GM18519 (cell line): ENCODE measurements around the gene ENO2.

Experiments used
- ATAC-seq: cut with Tn5 transposase; IDR thresholded peaks from one replicate; pipeline ENCODE4 v1.9.1; 2021; ENCODE audit warnings: mild to moderate bottlenecking, moderate library complexity; ENCODE audit not compliant: unreplicated experiment, low FRiP score

ENO2 gene

DNA sequence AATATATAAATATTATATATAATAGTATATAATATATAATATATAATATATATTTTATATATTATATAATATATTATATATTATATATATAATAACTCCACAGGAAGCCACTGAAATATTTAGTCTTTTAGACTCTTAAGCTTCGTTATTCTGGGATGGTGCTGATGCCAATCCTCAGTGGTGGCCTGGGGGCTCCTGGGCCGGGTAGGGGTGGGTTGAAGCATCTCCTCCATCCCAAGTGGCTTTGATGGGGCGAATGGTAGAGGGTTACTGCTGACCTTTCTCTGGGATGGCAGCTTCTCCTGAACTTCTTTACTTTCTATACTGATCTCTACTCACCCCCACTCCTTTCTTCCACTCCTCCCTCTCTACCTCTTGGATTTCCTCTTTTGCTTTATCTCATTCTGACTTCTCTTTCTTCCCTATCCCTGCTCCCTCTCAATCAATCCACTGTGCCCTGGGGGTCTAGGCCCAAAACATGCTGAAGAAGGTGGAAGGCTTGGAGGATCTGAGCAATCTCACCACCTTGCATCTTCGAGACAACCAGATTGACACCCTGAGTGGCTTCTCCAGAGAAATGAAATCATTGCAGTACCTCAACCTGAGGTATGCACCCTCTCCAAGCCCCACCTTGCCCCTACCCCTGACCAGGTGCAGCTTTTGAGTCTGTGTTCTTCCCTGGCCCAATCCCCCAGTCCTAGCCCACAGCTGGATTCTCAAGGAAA is 4.8 kb upstream of the ENO2 start:
- no peak for ATAC-seq

DNA sequence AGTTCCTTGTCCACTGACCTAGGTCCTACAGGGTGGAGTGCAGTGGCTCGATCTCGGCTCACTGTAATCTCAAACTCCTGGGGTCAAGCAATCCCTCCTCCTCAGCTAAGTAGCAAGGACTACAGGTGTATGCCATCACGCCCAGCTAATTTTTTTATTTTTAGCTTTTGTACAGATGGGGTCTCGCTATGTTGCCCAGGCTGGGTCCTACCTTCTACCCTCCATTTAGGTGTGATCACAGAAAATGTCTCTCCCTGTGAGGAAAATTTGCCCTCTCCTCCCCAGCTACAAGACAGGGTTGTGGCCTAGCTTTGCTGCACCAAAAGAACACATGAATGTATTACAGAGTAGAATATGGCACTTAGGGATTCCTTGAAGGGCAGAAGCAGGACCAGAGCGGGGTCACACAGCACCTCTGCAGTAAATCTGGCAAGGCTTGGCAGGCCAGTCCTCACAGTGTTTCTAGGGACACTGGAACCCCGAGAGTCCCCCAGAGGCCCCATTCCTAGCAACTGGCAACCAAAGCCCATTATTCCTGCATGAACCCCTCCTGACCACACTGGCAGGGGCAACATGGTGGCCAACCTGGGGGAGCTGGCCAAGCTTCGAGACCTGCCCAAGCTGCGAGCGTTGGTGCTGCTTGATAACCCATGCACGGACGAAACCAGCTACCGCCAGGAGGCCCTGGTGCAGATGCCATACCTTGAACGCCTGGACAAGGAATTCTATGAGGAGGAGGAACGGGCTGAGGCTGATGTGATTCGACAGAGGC is 2.0 kb upstream of the ENO2 start:
- ATAC-seq = no peak

DNA sequence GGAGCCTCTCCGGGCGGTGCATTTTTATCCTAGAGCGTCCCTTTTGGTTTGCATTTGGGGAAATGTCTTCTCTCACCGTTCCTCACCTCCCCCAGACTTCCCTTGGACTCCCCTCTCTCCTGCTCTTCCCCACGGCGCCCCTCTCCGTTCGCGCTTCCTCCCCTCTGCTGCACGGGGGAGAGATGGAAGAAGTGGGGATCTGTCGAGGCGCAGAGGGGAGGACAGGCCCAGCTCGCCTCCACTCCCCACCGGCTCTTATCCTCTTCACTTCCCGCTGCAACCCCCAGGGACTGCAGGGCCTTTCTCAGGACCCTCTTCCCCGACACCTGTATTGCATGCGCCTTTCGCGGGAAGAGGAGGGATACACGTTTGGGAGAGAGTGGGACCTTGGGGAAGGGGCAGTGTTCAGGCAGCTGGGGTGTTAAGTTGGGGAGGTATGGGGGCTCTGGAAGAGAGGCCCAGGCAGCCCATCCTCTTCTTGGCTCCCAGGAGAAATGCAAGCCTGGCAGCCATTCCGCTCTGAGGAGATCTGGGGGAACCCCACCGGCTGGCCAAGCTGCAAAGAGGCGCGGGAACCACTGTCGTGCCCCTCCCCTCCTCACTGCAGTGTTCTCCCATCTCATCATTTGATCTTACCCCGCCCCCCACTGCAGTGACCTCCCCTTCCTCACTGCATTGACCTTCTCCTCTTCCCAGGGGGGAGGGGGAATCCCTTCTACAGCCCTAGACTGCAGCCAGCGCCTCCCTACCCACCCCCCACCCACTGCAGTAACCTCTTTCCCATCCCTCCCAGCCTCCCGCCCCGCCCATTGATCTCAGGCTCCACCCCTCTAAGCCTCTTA is 788 bp downstream of the ENO2 start:
- no peak for ATAC-seq

DNA sequence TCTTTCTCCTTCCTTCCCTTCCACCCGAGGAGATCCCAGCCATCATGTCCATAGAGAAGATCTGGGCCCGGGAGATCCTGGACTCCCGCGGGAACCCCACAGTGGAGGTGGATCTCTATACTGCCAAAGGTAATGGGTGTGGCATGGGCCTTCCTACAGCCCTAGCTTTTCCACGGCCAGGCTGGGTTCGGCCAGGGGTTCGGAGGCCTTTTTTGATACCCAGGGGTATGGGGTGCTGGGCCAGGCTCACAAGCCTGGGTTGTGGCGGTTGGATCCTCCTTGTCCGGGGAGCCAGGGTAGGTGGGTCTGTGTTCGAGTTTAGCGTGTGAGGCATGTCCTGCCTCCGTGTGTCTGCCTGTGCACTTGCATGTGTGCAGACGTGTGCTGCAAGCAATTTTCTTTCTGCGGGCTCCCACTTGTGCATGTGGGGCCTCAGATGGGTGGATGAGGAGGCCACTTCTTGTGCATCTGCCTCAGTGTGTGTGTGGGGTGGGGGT is 1.5 kb downstream of the ENO2 start:
- no peak for ATAC-seq

DNA sequence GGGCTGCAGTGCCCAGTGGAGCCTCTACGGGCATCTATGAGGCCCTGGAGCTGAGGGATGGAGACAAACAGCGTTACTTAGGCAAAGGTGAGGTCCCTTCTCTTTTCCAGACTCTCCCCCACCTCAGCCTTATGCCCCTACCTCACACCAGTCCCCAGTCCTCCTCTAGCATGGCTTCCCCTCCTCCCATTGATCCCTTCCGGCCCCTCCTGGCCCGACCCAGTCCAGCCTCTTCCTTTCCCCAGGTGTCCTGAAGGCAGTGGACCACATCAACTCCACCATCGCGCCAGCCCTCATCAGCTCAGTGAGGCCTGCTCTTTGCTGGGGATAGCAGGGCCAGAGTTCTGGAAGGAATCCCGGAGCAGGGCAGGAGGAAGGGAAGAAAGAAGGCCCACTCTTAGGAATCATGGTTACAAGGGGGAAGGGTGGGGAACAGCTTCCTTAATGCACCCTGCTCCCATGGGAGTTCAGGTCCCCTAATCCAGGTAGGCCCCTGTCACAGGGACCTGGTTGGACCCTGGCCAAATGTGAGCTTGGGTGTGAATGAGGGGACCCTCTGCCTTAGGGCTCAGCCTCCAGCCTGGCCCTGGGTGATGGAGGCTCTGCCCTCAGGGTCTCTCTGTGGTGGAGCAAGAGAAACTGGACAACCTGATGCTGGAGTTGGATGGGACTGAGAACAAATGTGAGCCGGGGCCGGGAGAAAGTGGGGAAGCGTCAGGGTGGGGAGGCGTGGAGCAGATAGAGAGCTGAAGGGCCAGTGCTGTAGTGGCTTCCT is 2.2 kb downstream of the ENO2 start:
- no peak for ATAC-seq

DNA sequence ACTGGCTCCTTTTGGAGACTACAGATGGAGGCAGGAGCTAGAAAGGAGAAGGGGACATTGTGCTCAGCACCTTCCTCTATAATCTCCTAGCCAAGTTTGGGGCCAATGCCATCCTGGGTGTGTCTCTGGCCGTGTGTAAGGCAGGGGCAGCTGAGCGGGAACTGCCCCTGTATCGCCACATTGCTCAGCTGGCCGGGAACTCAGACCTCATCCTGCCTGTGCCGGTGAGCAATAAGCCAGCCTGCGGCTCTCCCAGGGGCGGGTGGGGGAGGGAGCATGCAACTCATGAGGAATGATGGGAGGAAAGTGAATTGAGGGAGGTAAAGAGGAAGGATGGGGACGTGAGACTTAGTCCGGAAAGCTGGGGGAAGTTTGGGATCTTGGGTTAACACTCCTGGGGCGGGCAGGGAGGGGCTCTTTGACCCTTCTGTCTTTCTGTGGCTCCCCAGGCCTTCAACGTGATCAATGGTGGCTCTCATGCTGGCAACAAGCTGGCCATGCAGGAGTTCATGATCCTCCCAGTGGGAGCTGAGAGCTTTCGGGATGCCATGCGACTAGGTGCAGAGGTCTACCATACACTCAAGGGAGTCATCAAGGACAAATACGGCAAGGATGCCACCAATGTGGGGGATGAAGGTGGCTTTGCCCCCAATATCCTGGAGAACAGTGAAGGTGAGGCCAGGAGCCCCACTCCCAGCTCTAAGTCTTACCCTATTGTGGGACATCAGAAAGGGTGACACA is 3.3 kb downstream of the ENO2 start:
- ATAC-seq = no peak

DNA sequence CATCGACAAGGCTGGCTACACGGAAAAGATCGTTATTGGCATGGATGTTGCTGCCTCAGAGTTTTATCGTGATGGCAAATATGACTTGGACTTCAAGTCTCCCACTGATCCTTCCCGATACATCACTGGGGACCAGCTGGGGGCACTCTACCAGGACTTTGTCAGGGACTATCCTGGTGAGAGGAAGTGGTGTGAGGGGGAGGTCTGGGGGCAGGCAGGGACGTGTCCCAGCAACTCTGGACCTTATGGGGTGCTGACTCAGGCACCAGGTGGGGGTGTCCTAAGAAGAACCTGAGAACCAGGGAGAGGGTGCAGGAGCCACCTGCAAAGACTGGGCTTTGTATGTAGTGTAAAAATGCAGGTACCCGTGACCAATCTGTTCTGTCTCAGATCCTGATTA is 5.2 kb downstream of the ENO2 start:
- no peak for ATAC-seq

DNA sequence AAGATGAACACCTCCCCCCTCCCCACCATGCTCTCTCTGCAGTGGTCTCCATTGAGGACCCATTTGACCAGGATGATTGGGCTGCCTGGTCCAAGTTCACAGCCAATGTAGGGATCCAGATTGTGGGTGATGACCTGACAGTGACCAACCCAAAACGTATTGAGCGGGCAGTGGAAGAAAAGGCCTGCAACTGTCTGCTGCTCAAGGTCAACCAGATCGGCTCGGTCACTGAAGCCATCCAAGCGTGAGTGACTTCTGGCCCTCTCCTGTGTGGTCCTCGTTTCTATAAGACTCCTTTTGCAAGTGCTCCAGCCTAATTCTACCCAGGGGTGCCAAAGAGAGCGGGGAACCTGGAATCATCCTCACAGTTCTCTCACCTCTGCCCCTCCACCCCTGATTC is 7.2 kb downstream of the ENO2 start:
- ATAC-seq = no peak

DNA sequence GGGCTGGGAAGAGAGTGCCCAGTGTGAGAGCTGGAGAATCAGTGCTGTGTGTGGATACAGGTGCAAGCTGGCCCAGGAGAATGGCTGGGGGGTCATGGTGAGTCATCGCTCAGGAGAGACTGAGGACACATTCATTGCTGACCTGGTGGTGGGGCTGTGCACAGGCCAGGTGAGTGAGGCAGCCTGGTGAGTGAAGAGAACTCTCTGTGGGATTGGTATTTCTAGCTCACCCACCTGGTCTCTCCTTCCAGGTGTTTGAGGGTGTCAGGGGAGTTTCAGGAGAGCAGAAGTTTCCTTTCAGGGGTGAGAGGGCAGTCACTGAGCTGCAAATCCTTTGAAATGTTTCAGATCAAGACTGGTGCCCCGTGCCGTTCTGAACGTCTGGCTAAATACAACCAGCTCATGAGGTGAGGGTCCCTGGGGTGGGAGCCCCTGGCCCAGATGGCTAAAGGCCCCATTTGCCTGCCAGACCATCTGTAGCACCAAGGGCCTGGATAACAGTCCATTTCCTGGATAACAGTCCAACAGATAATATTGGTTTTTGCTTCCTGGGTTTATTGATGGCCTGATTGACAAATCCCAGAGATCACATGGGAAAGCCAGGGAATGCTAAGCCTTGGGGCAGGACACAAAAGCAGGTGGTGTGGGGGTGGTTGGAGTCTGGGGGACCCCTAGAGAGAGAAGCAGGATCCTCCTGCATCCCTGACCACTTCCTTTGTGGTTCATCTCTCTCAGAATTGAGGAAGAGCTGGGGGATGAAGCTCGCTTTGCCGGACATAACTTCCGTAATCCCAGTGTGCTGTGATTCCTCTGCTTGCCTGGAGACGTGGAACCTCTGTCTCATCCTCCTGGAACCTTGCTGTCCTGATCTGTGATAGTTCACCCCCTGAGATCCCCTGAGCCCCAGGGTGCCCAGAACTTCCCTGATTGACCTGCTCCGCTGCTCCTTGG is 7.9 kb downstream of the ENO2 start:
- no peak for ATAC-seq

DNA sequence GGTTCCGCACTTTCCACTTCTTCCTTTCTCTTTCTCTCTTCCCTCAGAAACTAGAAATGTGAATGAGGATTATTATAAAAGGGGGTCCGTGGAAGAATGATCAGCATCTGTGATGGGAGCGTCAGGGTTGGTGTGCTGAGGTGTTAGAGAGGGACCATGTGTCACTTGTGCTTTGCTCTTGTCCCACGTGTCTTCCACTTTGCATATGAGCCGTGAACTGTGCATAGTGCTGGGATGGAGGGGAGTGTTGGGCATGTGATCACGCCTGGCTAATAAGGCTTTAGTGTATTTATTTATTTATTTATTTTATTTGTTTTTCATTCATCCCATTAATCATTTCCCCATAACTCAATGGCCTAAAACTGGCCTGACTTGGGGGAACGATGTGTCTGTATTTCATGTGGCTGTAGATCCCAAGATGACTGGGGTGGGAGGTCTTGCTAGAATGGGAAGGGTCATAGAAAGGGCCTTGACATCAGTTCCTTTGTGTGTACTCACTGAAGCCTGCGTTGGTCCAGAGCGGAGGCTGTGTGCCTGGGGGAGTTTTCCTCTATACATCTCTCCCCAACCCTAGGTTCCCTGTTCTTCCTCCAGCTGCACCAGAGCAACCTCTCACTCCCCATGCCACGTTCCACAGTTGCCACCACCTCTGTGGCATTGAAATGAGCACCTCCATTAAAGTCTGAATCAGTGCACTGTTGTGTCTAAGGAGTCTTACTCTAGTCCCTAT is 8.8 kb downstream of the ENO2 start:
- no peak for ATAC-seq

DNA sequence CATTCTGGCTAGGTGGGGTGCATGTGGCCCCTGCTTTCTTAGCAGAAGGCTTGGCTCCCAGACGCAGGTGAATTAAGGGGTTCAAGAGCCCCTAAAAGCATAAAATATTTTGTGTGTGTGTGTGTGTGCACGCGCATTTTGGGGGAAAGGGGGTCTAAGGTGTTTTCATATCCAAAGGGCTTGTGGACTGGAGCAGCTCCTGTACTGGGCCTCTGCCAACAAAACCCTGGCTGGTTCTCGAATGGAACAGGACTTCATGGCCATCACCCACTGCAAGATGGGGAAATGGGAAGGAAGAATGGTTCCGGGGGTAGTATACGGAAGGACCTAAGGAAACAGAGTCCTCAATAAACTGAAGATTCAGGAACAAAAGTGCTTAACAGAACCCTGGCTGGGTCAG is 9.5 kb downstream of the ENO2 start:
- no peak for ATAC-seq

DNA sequence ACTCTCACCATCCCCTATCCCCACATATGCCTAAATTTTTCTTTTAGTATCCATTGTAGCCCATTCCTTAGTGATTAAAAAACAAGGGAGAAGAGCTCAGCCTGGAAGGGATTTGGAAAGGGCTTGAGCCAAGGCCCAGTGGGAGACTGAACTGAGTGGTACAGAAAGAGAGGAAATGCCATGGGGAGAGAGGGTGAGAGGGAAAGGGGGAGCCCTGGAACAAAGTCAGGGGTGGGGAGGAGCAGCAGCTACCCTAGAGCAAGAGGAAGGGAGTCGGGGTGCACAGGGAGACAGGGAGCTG is 10.8 kb downstream of the ENO2 start:
- no peak for ATAC-seq

DNA sequence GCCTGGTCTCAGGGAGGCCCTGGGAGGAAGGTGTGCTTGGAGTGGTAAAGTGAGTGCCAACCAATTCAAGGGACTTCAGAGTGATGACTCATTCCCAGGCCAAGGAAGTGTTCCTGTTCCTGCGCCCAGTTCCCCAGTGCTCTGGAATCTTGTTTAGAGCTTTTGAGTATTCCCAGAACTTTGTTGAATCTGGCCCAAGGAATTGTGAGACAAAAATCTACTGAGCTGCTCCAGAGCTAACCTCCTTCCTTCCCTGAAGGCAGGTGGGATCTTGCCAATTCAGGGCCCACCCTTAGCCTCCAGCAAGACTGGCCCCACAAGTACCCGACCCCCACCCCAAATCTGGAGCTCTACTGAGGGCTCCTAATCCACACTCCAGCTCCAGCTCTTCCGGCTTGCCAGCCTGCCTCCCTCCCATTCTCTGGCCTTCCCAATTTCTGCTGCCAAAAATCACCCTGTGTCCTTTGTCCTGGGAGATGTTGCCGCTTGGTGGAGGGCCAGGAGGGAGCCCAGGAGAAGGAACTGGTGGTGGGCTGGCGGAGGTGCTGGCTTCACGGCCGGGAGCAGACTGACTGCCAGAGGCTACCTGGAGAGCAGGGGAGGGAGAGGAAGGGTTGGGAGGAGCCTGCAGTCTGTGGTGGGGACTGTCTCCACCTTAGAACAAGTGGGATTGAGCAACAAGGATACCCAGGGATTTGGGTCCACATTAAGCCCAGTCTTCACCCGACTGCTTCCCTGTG is 11.3 kb downstream of the ENO2 start:
- no peak for ATAC-seq

DNA sequence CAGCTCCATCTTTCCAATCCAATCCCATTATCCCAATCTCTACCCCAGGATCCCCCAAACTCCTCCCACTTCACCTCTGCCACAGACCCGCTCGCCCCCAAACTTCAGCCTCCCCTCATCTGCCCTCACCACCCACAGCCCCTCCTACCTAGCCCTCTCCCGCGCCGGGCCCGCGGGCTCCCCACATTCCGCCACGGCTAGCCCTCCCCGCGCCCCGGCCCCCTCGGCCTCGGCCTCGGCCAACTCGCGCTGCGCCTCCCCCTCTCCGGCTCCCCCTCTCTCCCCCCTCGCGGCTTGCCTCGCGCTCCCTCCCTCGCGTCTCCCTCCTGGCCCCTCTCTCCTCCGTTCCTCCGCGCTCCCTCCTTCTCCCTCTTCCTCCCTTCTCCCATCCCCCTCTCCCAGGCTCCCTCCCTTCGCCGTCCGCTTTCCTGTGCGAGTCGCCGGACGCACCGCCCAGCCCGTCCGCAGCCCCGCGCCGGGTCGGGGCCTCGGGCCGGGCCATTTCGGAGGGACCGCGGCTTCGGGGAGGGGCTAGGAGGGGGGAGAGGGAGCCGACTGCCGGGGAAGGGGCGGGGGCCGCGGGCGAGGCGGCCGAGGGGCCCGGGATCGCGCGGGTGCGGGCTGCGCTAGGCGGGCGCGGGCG is 13.1 kb downstream of the ENO2 start, which contains the start of gene ATN1:
TSS of gene ATN1 (plus strand) at position 581 of the 643 bp plus-strand sequence. CDS start 6,043 bp downstream, outside the sequence.
- ATAC-seq = no peak

DNA sequence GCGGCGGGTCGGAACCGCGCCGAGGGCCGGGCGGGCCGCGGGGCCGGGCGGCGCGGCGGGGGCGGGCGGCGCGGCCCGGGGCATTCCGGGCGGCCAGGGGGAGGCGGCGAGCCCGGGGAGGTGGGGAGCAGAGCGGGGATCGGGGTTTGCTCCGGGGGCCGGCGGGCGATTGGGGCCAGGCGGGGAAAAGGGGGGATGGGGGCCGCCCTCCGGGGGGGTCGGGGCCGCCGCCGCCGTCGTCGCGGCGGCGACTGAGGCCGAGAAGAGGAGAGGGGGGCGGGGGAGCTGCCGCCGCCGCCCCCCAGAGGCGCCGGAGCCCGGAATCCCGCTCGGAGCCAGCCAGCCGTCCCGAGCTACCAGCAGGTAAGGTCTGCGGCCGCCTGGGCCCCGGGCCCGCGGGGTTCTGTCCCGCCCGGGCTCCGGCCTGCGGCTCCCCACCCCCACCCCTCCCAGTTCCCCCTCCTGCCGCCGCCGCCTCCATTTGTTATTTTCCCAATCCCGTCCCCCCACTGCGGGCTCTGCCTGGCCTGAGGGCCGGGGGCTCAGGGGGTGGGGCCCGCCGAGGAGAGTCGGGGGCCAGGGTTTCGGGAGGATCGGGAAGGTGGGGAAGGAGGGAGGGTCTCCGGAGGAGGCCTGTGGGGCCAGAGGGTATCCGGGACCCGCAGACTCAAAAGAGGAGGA is 13.8 kb downstream of the ENO2 start:
- ATAC-seq = no peak

DNA sequence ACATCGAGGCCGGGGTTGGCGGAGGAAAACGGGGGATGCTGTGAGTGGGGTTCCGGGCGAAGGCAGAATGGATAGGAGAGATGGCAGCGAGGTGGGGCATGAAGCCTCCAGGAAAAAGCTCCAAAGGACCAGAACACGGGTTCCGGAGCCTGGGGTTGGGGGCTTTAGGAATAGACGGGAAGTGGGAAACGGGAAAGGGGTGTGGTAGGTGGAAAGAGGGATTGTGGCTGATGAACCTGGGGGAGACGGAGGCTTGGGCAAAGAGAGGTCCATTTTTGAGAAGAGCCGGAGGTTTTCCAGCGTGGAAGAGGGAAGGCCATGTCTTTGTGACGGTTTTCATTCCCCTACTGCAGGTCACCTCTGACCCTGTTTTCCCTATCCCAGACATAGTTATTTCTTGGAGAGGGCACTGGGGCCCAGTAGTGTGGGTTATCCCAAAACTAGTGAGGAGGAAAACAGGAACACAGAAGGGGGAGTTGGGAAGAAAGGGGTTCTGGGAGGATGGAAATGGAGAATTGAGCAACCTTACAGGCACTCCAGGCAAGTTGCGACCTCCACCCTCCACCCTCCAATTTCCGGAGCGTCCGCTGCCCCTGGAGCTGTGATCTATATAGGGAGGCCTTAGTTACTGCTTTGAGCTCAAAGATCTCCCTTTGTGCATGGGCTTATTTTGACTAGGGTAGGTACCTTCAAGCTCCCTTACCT is 14.5 kb downstream of the ENO2 start:
- no peak for ATAC-seq
